ENCODE data around the gene FUT2. TPM values are rescaled to one million over a fixed set of nuclear protein-coding genes. Genes with fewer than 3 reads are reported as not detected.
"Not testable (repeated sequence)": the region's sequence is repeated elsewhere in the genome, so short reads cannot be mapped to it uniquely, and the experiment has no call there.

The FUT2 gene
- polyA plus RNA-seq, 2 donors, result 34.5 to 51.8 TPM

DNA sequence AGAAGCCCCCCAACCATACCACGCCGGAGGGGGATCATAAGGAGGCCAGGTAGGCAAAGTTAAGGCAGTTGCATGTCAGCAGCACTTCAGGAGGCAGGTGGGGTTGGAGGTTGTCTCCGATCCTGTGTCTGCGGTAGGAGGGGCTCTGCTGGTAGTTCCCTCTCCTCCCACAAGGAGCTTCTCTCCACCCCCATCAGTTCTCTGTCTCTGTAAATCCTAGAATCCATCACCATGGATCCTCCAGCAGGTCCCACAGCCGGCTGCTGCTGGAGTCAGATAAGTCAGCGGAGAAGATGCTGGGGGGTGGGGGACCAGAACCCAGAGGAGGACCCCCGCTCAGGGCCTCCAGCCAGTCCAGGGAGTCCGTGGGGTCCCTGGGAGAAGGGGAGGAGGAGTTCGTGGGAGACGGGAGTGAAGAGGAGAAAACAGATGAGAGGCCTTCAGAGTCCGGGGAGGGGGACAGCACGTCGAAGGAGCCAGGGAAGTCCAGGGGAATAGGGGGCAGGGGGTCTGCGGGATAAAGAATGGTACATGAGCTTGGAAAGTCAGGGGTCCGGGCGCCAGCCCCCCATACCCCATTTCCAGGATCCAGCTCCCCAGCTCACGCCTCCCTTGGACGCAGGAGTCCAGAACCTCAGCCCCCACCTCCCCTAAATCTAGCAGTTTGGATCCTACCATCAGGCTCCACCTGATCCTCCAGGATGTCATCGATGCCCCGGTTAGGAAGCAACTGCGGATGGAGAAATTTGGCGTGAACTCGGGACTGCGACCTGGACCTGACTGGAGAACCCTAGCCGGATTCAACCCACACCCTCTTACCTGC, 17.5 kb downstream of the FUT2 start:
- peaks cover 0 to 2% of the 10 kb centered on the region in 2 donors for H3K9me3 ChIP-seq (ENCODE audit: control insufficient read depth in 2 of 2, insufficient read depth in 1 of 2, low read depth in 1 of 2, low read length in 1 of 2)
- WGBS, 2 donors, result 18% methylated on average over 25 of the region's 25 CpGs
- H3K4me1 ChIP-seq (ENCODE audit: control insufficient read depth in 2 of 2, insufficient read depth in 2 of 2, low read length in 1 of 2), result peaks cover 8 to 22% of the 10 kb centered on the region in 2 donors
- H3K27me3 ChIP-seq (ENCODE audit: control insufficient read depth in 1 of 2, insufficient read depth in 2 of 2, low read length in 2 of 2), result no peaks in the 10 kb centered on the region
- H3K4me3 ChIP-seq (ENCODE audit: low read depth in 1 of 2, low read length in 2 of 2), result peak overlapping the region; percentile 58 to 65
- peak overlapping the region; percentile 58 to 70 for H3K27ac ChIP-seq (ENCODE audit: low read depth in 2 of 2, low read length in 1 of 2)
- H3K36me3 ChIP-seq (ENCODE audit: control insufficient read depth in 2 of 2, insufficient read depth in 2 of 2, low read length in 1 of 2), result no peaks in the 10 kb centered on the region

DNA sequence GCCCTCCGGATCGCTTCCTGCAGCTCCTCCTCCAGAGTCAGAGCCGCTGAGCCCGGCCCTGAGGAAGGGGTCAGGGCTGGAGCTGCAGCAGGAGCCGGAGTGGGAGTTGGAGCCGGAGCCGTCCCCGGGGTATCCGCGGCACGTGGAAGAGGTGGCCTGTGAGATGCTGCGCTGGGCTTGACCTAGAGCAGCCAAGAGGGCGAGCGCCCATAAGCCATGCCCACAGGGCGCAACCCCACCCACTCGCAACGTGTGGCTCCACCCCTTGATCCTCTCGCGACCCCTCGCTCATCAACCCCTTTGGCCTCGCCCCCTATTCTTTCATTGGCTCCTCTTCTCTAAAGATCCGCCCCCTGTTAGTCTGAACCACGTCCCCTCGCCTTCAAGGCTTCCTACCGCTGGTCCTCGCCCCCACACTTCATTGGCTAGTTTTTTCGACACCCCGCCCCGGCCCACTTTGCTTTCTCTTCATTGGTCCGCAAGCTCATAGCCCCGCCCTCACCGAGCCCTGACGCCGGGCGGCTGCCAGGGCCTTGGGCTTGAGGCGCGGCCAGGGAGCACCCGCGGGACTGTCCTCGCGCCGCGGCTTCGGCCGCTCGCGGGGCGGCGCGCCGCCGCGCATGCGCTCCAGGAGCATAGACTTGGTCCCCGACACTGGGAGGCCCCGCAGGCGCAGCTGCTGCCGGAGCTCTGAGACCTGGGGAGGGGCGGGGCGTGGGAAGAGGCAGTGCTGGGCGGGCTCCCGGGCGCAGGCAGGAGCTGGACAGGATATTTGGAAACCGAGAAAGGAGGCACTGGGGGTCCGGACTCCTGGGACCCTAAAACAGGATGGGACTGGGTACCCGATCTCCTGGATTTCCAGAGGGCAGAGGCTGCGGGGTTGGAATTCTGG, 18.3 kb downstream of the FUT2 start:
- 0 to 1% methylated on average over 66 to 67 of the region's 67 CpGs for WGBS, 2 donors
- H3K4me1 ChIP-seq (ENCODE audit: control insufficient read depth in 2 of 2, insufficient read depth in 2 of 2, low read length in 1 of 2), result peaks cover 8 to 22% of the 10 kb centered on the region in 2 donors
- no peaks in the 10 kb centered on the region for H3K27me3 ChIP-seq (ENCODE audit: control insufficient read depth in 1 of 2, insufficient read depth in 2 of 2, low read length in 2 of 2)
- H3K36me3 ChIP-seq (ENCODE audit: control insufficient read depth in 2 of 2, insufficient read depth in 2 of 2, low read length in 1 of 2), result no peaks in the 10 kb centered on the region
- peak overlapping the region; percentile 79 to 94 for H3K27ac ChIP-seq (ENCODE audit: low read depth in 2 of 2, low read length in 1 of 2)
- H3K4me3 ChIP-seq (ENCODE audit: low read depth in 1 of 2, low read length in 2 of 2), result peak overlapping the region; percentile 58 to 65
- peaks cover 0 to 2% of the 10 kb centered on the region in 2 donors for H3K9me3 ChIP-seq (ENCODE audit: control insufficient read depth in 2 of 2, insufficient read depth in 1 of 2, low read depth in 1 of 2, low read length in 1 of 2)

DNA sequence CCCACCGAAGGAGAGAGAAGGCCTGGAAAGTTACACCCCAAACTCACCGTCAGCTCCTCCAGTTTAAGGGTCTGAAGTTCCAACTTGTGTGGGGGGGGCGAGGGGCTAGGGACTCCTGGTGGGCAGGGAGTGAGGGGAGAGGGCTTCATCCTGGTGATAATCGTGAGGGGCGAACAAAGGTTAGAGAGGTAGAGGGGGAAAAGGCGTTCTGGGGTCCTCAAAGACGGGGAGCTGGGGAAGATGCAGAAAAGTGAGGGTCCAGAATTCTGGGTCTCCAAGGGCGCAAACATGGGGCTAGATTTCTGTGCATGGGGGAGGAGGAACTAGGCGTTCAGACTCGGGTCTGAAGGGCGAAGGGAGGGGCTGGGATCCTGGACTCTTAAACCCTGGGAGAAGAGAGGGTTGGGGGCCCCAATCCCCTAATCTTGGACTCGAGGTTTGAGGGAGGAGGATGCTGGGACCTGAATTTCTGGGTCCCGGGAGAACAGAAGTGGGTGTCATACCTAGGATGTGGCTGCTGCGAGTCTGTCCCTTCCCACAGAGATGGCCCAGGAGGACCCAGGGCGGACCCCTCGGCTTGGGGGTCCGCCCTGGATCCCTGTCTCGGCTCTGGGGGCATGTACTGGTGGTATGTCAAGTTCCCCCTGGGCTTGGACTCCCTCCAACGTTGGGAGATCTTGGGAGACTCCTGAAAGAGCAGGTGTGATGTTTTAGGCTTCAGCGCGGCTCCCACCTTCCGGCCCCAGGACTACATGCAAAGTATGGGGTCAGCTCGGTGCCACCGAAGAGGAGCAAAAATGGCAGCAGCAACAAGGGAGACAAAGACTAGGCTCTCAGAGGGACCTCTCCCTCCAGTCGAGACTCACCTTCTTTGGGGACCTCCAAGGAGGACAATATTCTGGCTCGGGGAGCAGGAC, 19.2 kb downstream of the FUT2 start:
- peaks cover 0 to 2% of the 10 kb centered on the region in 2 donors for H3K9me3 ChIP-seq (ENCODE audit: control insufficient read depth in 2 of 2, insufficient read depth in 1 of 2, low read depth in 1 of 2, low read length in 1 of 2)
- 43 to 46% methylated on average over 26 of the region's 26 CpGs for WGBS, 2 donors
- H3K4me3 ChIP-seq (ENCODE audit: low read depth in 1 of 2, low read length in 2 of 2), result peak overlapping the region; percentile 39 to 47
- peak overlapping the region; percentile 79 to 94 for H3K27ac ChIP-seq (ENCODE audit: low read depth in 2 of 2, low read length in 1 of 2)
- H3K27me3 ChIP-seq (ENCODE audit: control insufficient read depth in 1 of 2, insufficient read depth in 2 of 2, low read length in 2 of 2), result no peaks in the 10 kb centered on the region
- H3K36me3 ChIP-seq (ENCODE audit: control insufficient read depth in 2 of 2, insufficient read depth in 2 of 2, low read length in 1 of 2), result no peaks in the 10 kb centered on the region
- peaks cover 8 to 22% of the 10 kb centered on the region in 2 donors for H3K4me1 ChIP-seq (ENCODE audit: control insufficient read depth in 2 of 2, insufficient read depth in 2 of 2, low read length in 1 of 2)

DNA sequence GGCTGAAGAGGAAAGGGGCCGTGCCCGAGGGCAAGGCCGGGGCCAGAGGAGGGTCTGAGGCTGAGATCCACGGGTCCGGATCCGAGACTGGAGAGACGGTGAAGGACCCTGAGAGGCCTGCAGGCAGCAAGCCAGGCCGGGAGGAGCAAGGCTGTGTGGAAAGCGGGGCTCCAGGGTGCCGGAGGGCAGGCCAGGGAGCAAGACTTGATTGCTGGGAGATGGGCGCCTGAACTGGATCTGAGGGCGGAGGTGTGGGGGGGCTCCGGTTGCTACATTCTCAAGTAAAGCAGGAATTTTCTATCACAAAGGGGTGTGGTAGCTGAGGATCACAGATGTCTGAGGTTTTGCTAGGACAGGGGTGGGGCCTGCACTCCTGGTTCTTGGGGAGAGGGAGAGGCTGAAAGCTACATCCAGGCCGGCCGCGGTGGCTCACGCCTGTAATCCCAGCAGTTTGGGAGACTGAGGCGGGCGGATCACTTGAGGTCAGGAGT, 20.0 kb downstream of the FUT2 start:
- 34 to 57% methylated on average over 19 of the region's 19 CpGs for WGBS, 2 donors
- H3K4me1 ChIP-seq (ENCODE audit: control insufficient read depth in 2 of 2, insufficient read depth in 2 of 2, low read length in 1 of 2), result peaks cover 8 to 22% of the 10 kb centered on the region in 2 donors
- no peaks in the 10 kb centered on the region for H3K36me3 ChIP-seq (ENCODE audit: control insufficient read depth in 2 of 2, insufficient read depth in 2 of 2, low read length in 1 of 2)
- peak overlapping the region; percentile 79 to 94 for H3K27ac ChIP-seq (ENCODE audit: low read depth in 2 of 2, low read length in 1 of 2)
- peak overlapping the region in 1 of 2 donors; percentile 14 for H3K4me3 ChIP-seq (ENCODE audit: low read depth in 1 of 2, low read length in 2 of 2)
- no peaks in the 10 kb centered on the region for H3K27me3 ChIP-seq (ENCODE audit: control insufficient read depth in 1 of 2, insufficient read depth in 2 of 2, low read length in 2 of 2)
- H3K9me3 ChIP-seq (ENCODE audit: control insufficient read depth in 2 of 2, insufficient read depth in 1 of 2, low read depth in 1 of 2, low read length in 1 of 2), result peaks cover 0 to 2% of the 10 kb centered on the region in 2 donors

DNA sequence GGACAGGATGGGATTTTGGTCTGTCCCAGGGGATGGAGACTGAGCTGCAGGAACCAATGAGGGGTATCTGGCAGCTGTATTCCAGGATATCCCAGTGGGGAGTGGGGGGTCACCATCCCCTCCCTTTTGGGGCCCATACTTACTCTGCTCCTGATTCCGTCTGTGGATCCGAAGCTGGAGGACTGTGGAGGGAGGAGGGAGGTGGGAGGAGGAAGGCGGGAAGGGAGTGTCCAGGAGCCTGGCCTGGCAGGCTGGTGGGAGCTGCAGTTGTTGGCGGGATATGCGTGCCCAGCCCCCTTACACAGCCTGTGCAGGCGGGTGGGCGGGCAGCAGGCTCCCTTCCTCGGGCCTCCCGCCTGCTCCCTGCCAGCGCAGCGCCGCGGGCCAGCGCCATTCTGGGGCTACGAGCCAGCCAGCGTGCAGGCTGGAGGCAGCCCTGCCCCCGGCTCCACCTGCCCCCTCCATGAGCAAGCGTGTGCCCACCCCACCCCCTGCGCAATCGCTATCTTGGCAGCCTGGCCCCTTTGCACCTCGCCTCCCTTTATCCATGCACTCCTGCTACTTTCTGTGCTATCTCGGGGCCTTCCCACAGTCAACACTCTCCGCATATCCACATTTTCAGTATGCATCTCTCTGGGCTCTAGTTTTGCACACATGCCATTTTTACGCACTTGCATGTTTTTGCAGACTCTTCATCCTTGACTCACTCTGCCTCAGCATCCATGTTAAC, 21.0 kb downstream of the FUT2 start:
- 20% methylated on average over 15 to 24 of the region's 24 CpGs for WGBS, 2 donors
- Histone ChIP-seq H3K27me3 (ENCODE audit: control insufficient read depth in 1 of 2, insufficient read depth in 2 of 2, low read length in 2 of 2) (no peaks in the 10 kb centered on the region), H3K36me3 (ENCODE audit: control insufficient read depth in 2 of 2, insufficient read depth in 2 of 2, low read length in 1 of 2) (peaks cover 0 to 2% of the 10 kb centered on the region in 2 donors), H3K4me1 (ENCODE audit: control insufficient read depth in 2 of 2, insufficient read depth in 2 of 2, low read length in 1 of 2) (peaks cover 8 to 22% of the 10 kb centered on the region in 2 donors), H3K9me3 (ENCODE audit: control insufficient read depth in 2 of 2, insufficient read depth in 1 of 2, low read depth in 1 of 2, low read length in 1 of 2) (no peaks in the 10 kb centered on the region), H3K27ac (ENCODE audit: low read depth in 2 of 2, low read length in 1 of 2) (peak overlapping the region; percentile 39 to 79), H3K4me3 (ENCODE audit: low read depth in 1 of 2, low read length in 2 of 2) (peak overlapping the region in 1 of 2 donors; percentile 11)

DNA sequence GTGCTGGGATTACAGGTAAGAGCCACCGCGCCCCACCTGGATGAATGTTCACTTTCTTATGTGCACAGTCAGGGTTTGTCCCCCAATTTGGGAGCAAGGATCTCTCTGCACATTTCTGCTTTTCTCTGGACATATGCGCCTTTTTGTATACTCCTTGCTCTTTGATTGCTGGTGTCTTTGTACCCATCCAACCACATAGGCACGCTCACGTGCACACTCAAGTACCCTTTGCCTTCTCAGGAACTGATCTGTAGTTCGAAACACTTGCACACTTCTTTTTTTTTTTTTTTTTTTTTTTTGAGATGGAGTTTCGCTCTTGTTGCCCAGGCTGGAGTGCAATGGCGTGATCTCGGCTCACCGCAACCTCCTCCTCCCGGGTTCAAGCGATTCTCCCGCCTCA, 22.3 kb downstream of the FUT2 start:
- peaks cover 6 to 18% of the 10 kb centered on the region in 2 donors for H3K4me1 ChIP-seq (ENCODE audit: control insufficient read depth in 2 of 2, insufficient read depth in 2 of 2, low read length in 1 of 2)
- H3K36me3 ChIP-seq (ENCODE audit: control insufficient read depth in 2 of 2, insufficient read depth in 2 of 2, low read length in 1 of 2); H3K9me3 ChIP-seq (ENCODE audit: control insufficient read depth in 2 of 2, insufficient read depth in 1 of 2, low read depth in 1 of 2, low read length in 1 of 2); H3K4me3 ChIP-seq (ENCODE audit: low read depth in 1 of 2, low read length in 2 of 2); H3K27me3 ChIP-seq (ENCODE audit: control insufficient read depth in 1 of 2, insufficient read depth in 2 of 2, low read length in 2 of 2); H3K27ac ChIP-seq (ENCODE audit: low read depth in 2 of 2, low read length in 1 of 2): not testable (repeated sequence)
- 96% methylated on average over 12 to 13 of the region's 13 CpGs for WGBS, 2 donors

DNA sequence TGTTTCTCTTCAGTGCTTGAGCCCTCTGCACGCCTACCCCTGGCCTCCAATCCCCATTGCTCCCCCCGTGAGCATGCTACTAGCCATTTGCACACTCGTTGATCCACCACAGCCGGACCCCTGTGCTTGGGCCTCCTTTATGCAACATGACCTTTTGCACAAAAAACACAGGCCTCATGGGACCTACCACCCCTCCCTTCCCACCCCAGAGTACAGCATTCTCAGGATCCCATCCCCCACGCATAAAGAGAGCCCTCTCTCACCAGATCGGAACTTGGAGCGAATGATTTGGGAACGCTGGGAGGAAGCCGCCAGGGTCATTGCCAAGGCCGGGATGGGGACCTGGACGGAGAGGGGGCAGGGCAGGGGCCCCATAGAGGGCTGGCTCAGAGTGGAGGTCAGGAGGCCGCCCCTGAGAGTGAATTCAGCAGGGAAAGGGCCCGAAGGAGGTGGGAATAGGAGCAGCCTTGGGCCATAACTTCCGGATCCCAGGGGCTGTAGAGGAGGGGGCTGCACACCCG, 23.0 kb downstream of the FUT2 start:
- Histone ChIP-seq H3K27me3 (ENCODE audit: control insufficient read depth in 1 of 2, insufficient read depth in 2 of 2, low read length in 2 of 2) (no peaks in the 10 kb centered on the region), H3K27ac (ENCODE audit: low read depth in 2 of 2, low read length in 1 of 2) (no peak overlapping the region), H3K4me3 (ENCODE audit: low read depth in 1 of 2, low read length in 2 of 2) (no peak overlapping the region), H3K36me3 (ENCODE audit: control insufficient read depth in 2 of 2, insufficient read depth in 2 of 2, low read length in 1 of 2) (peaks cover 0 to 2% of the 10 kb centered on the region in 2 donors), H3K4me1 (ENCODE audit: control insufficient read depth in 2 of 2, insufficient read depth in 2 of 2, low read length in 1 of 2) (peaks cover 6 to 16% of the 10 kb centered on the region in 2 donors), H3K9me3 (ENCODE audit: control insufficient read depth in 2 of 2, insufficient read depth in 1 of 2, low read depth in 1 of 2, low read length in 1 of 2) (no peaks in the 10 kb centered on the region)
- 62 to 69% methylated on average over 15 of the region's 15 CpGs for WGBS, 2 donors

All from esophagus (tissue), 2 donors.